OCI-LY7 (cell line): ENCODE results near the gene GLT8D2. TPM values are rescaled to one million over a fixed set of nuclear protein-coding genes. Genes with fewer than 3 reads are reported as not detected.

Source experiments
- BruUV-seq: library from RNA; stranded (reverse); fragments of 400-500 nt; replicated peaks from 2 replicates; lab custom pipeline; 2021; lab: Mats Ljungman, UMichigan
- CTCF ChIA-PET: fragments of 300-600 bp; sonication (Branson Sonifier 250); formaldehyde crosslinking; loops from one replicate; lab custom pipeline; 2022; ENCODE audit warnings: antibody characterized with exemption; ENCODE audit not compliant: unreplicated experiment; lab: Charles Lee
- POLR2A ChIA-PET: fragments of 300-600 bp; sonication (Branson Sonifier 250); formaldehyde crosslinking; loops from one replicate; lab custom pipeline; 2022; ENCODE audit warnings: antibody characterized with exemption; lab: Charles Lee
- DNase-seq: peaks from one replicate; pipeline ENCODE4 v3.0.0-alpha.2; 2015; ENCODE audit warnings: low spot score
- H2AFZ ChIP-seq: fragments of 200-600 bp; sonication (generic), shearing (Covaris generic); 2 replicates; pipeline ENCODE4 v1.6.1; 2014; ENCODE audit warnings: mild to moderate bottlenecking, antibody characterized with exemption, low read length, moderate library complexity
- H3K27ac ChIP-seq: fragments of 200-600 bp; sonication (generic); 2 replicates; pipeline ENCODE4 v1.5.1; 2014; ENCODE audit warnings: mixed run types, low read depth, mild to moderate bottlenecking, moderate library complexity, low read length, inconsistent platforms; ENCODE audit not compliant: poor library complexity, severe bottlenecking
- H3K36me3 ChIP-seq: fragments of 200-600 bp; sonication (generic); 2 replicates; pipeline ENCODE4 v1.6.1; 2014; ENCODE audit warnings: mild to moderate bottlenecking, antibody characterized with exemption, low read length, moderate library complexity, mixed read lengths; ENCODE audit not compliant: insufficient read depth
- H3K4me1 ChIP-seq: fragments of 200-600 bp; sonication (generic); 2 replicates; pipeline ENCODE4 v1.5.1; 2014; ENCODE audit warnings: mild to moderate bottlenecking, low read length; ENCODE audit not compliant: insufficient read depth, poor library complexity, severe bottlenecking
- H3K4me2 ChIP-seq: fragments of 200-600 bp; sonication (generic); 2 replicates; pipeline ENCODE4 v1.6.1; 2014; ENCODE audit warnings: mild to moderate bottlenecking, low read length
- H3K4me3 ChIP-seq: fragments of 200-600 bp; sonication (generic); 2 replicates; pipeline ENCODE4 v1.5.1; 2014; ENCODE audit warnings: mild to moderate bottlenecking, low read depth, low read length; ENCODE audit not compliant: poor library complexity, severe bottlenecking
- H3K79me2 ChIP-seq: fragments of 200-600 bp; sonication (generic); 2 replicates; pipeline ENCODE4 v1.6.1; 2016; ENCODE audit warnings: low read depth, mild to moderate bottlenecking, low read length, moderate library complexity, mixed read lengths; ENCODE audit not compliant: insufficient read depth
- H3K9me2 ChIP-seq: fragments of 200-600 bp; sonication (generic); 2 replicates; pipeline ENCODE4 v1.6.1; 2016; ENCODE audit warnings: mild to moderate bottlenecking, low read length, mixed read lengths; ENCODE audit not compliant: insufficient read depth
- H3K9me3 ChIP-seq: fragments of 200-600 bp; sonication (generic); 2 replicates; pipeline ENCODE4 v1.6.1; 2014; ENCODE audit warnings: mild to moderate bottlenecking, mixed run types, low read length, mixed read lengths
- H4K20me1 ChIP-seq: fragments of 200-600 bp; sonication (generic); 2 replicates; pipeline ENCODE4 v1.6.1; 2014; ENCODE audit warnings: mild to moderate bottlenecking, antibody characterized with exemption, low read length, moderate library complexity, mixed read lengths; ENCODE audit not compliant: insufficient read depth
- CTCF ChIP-seq: fragments of 200-600 bp; sonication (generic); conservative IDR thresholded peaks from 2 replicates; pipeline ENCODE4 v1.5.1; 2014; ENCODE audit warnings: mild to moderate bottlenecking, antibody characterized with exemption, low read length, moderate library complexity, mixed read lengths
- EZH2phosphoT487 ChIP-seq: fragments of 200-600 bp; sonication (generic); IDR thresholded peaks from 2 replicates; pipeline ENCODE4 v1.6.1; 2018; ENCODE audit warnings: low read depth, borderline replicate concordance, mild to moderate bottlenecking, mixed run types, antibody characterized with exemption, low read length, moderate library complexity, mixed read lengths
- intact Hi-C: fragments of 100-400 bp; cut with micrococcal nuclease; formaldehyde crosslinking; loops from one replicate; pipeline ENCODE4 v1.10.0; 2022; ENCODE audit not compliant: unreplicated experiment
- total RNA-seq, 2 experiments: library from RNA; depleted of rRNA in 1 of 2; stranded (reverse); fragments of >200 nt in 1 of 2; shearing (Covaris generic) in 1 of 2; gene quantifications; 2 replicates each; pipeline ENCODE4 v1.2.3, GENCODE V29; 2014 to 2022

The GLT8D2 gene
- total RNA-seq, 2 experiments from 2014 or later = not detected

DNA sequence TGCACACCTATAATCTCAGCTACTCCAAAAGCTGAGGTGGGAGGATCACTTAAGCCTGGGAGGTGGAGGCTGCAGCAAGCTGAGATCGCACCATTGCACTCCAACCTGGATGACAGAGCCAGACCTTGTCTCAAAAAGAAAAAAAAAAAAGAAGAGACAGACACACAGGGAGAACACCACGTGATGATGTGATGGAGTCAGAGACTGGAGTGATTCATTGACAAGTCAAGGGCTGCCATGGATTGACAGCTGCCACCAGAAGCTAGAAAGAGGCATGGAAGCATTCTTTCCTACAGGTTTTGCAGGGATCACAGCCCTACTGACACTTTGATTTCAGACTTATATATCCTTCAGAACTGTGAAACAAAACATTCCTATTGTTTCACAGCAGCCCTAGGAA is 10.8 kb upstream of the GLT8D2 start:
- no peak overlapping the region for H3K4me3 ChIP-seq
- no peak for DNase-seq
- no peaks in the 10 kb centered on the region for H3K9me2 ChIP-seq
- ChIA-PET CTCF (no interaction called here), POLR2A (interaction anchor here (0.6 kb wide), 1 partner anchor 1271 kb away, joined by 4 read pairs; no protein-coding TSS in a partner anchor)
- peaks cover 9% of the 10 kb centered on the region; the same call in 1 of the 2 replicates for H3K79me2 ChIP-seq
- no peak overlapping the region for H3K27ac ChIP-seq
- no peak overlapping the region for H3K4me2 ChIP-seq
- H3K4me1 ChIP-seq = peaks cover 13% of the 10 kb centered on the region
- BruUV-seq = no TSS peak
- intact Hi-C loops = loop anchor here (10.0 kb wide), 1 partner anchor 294 kb away; no protein-coding TSS in a partner anchor
- no peaks in the 10 kb centered on the region for H4K20me1 ChIP-seq
- H3K36me3 ChIP-seq = no peaks in the 10 kb centered on the region
- H3K9me3 ChIP-seq = no peaks in the 10 kb centered on the region
- no peak for TF ChIP-seq EZH2phosphoT487
- no peak for TF ChIP-seq CTCF
- no peak overlapping the region for H2AFZ ChIP-seq

GRCh38 chr12:104059963-104060362 is 10.0 kb upstream of the GLT8D2 start:
- TF ChIP-seq CTCF = no peak
- Histone ChIP-seq H4K20me1 (no peaks in the 10 kb centered on the region), H3K9me2 (no peaks in the 10 kb centered on the region), H2AFZ (no peak overlapping the region), H3K36me3 (no peaks in the 10 kb centered on the region), H3K79me2 (peaks cover under 1% of the 10 kb centered on the region; the same call in 1 of the 2 replicates), H3K4me1 (peaks cover 6% of the 10 kb centered on the region), H3K9me3 (no peaks in the 10 kb centered on the region), H3K4me2 (no peak overlapping the region), H3K4me3 (no peak overlapping the region), H3K27ac (no peak overlapping the region)
- ChIA-PET CTCF (no interaction called here), POLR2A (interaction anchor here (0.7 to 1.1 kb wide), 2 partner anchors 8 to 33 kb away, joined by 3 read pairs; no protein-coding TSS in a partner anchor)
- no TSS peak for BruUV-seq
- no peak for DNase-seq
- intact Hi-C loops = loop anchor here (10.0 kb wide), 1 partner anchor 295 kb away; no protein-coding TSS in a partner anchor

- Histone ChIP-seq H3K36me3 (no peaks in the 10 kb centered on the region), H3K9me3 (no peaks in the 10 kb centered on the region), H3K4me1 (peaks cover 6% of the 10 kb centered on the region), H2AFZ (no peak overlapping the region), H3K27ac (no peak overlapping the region), H3K4me2 (no peak overlapping the region), H3K9me2 (no peaks in the 10 kb centered on the region), H3K4me3 (no peak overlapping the region), H3K79me2 (no peaks in the 10 kb centered on the region), H4K20me1 (no peaks in the 10 kb centered on the region)
- ChIA-PET CTCF (interaction anchor here (1.4 kb wide), 1 partner anchor 50 kb away, joined by 8 read pairs; no protein-coding TSS in a partner anchor), POLR2A (interaction anchor here (0.6 to 1.1 kb wide), 3 partner anchors 9 to 51 kb away, joined by 3 read pairs; no protein-coding TSS in a partner anchor)
- no peak for TF ChIP-seq CTCF
- no peak for TF ChIP-seq EZH2phosphoT487
- BruUV-seq = no TSS peak
- intact Hi-C loops = no loop called here
- DNase-seq = no peak
Observed at GRCh38 chr12:104058802-104059201, 8.8 kb upstream of the GLT8D2 start.
